GM23248 (cell line): Measurements from ENCODE around the gene OS9. TPM values are rescaled to one million over a fixed set of nuclear protein-coding genes. Genes with fewer than 3 reads are reported as not detected.

Experiments
- DNase-seq: peaks from one replicate; pipeline ENCODE4 v3.0.0-alpha.2; 2015
- H2AFZ ChIP-seq: fragments of 200-600 bp; sonication (generic); 2 replicates; pipeline ENCODE4 v1.6.1; 2016; ENCODE audit warnings: antibody characterized with exemption
- H3F3A ChIP-seq: fragments of 200-600 bp; sonication (generic); 2 replicates; pipeline ENCODE4 v1.6.1; 2016; ENCODE audit warnings: mild to moderate bottlenecking, antibody characterized with exemption, mixed run types; ENCODE audit not compliant: insufficient read depth
- H3K27ac ChIP-seq: fragments of 200-600 bp; sonication (generic); 2 replicates; pipeline ENCODE4 v1.5.1; 2016; ENCODE audit warnings: mild to moderate bottlenecking
- H3K27me3 ChIP-seq: fragments of 200-600 bp; sonication (generic); replicated peaks from 2 replicates; pipeline ENCODE4 v1.6.1; 2016; ENCODE audit warnings: mild to moderate bottlenecking; ENCODE audit not compliant: insufficient read depth
- H3K36me3 ChIP-seq: fragments of 200-600 bp; sonication (generic); 2 replicates; pipeline ENCODE4 v1.6.1; 2016; ENCODE audit warnings: low read depth, mild to moderate bottlenecking
- H3K4me1 ChIP-seq: fragments of 200-600 bp; sonication (generic); 2 replicates; pipeline ENCODE4 v1.6.1; 2016; ENCODE audit warnings: mild to moderate bottlenecking; ENCODE audit not compliant: insufficient read depth
- H3K4me2 ChIP-seq: fragments of 200-600 bp; sonication (generic); one replicate; pipeline ENCODE4 v1.6.1; 2016; ENCODE audit warnings: mild to moderate bottlenecking; ENCODE audit not compliant: unreplicated experiment
- H3K4me3 ChIP-seq: fragments of 200-600 bp; sonication (generic); 2 replicates; pipeline ENCODE4 v1.5.1; 2016; ENCODE audit warnings: mild to moderate bottlenecking
- H3K79me2 ChIP-seq: fragments of 200-600 bp; sonication (generic); 2 replicates; pipeline ENCODE4 v1.6.1; 2016; ENCODE audit warnings: mild to moderate bottlenecking; ENCODE audit not compliant: insufficient read depth
- H3K9ac ChIP-seq: fragments of 200-600 bp; sonication (generic); 2 replicates; pipeline ENCODE4 v1.6.1; 2016; ENCODE audit warnings: mild to moderate bottlenecking
- H3K9me2 ChIP-seq: fragments of 200-600 bp; sonication (generic); 2 replicates; pipeline ENCODE4 v1.6.1; 2016; ENCODE audit warnings: mixed run types, mild to moderate bottlenecking, moderate library complexity; ENCODE audit not compliant: insufficient read depth
- H3K9me3 ChIP-seq: fragments of 200-600 bp; sonication (generic); one replicate; pipeline ENCODE4 v1.6.1; 2017; ENCODE audit warnings: low read depth
- H4K20me1 ChIP-seq: fragments of 200-600 bp; sonication (generic); 2 replicates; pipeline ENCODE4 v1.6.0; 2016; ENCODE audit not compliant: insufficient read depth
- EZH2 ChIP-seq: fragments of 200-600 bp; sonication (generic); IDR thresholded peaks from 2 replicates; pipeline ENCODE4 v1.6.1; 2018; ENCODE audit warnings: antibody characterized with exemption, mild to moderate bottlenecking; ENCODE audit not compliant: insufficient read depth, poor library complexity, severe bottlenecking
- EZH2phosphoT487 ChIP-seq: fragments of 200-600 bp; sonication (generic); IDR thresholded peaks from 2 replicates; pipeline ENCODE4 v1.6.1; 2018; ENCODE audit warnings: antibody characterized with exemption, moderate library complexity, mild to moderate bottlenecking, low read depth; ENCODE audit not compliant: insufficient read depth
- WGBS, 2 experiments: methylation state at CpG; one replicate each; pipeline ENCODE4 v1.1.6; 2015 to 2017; ENCODE audit warnings: low lambda C conversion rate in 2 of 2, low coverage in 1 of 2; ENCODE audit errors: missing lambda C conversion rate in 2 of 2; 5-methylcytosine and 5-hydroxymethylcytosine counted together
- in situ Hi-C: fragments of 300-500 bp; cut with MboI; formaldehyde crosslinking; loops from 2 replicates; pipeline ENCODE4 v1.15.0; 2020
- polyA plus RNA-seq: library from polyadenylated mRNA; unstranded; fragments of >200 nt; fragmentation: Nextera tagmentation; extraction: Ambion mirVana; gene quantifications from 2 replicates; pipeline ENCODE4 v1.2.1, GENCODE V29; 2016
- total RNA-seq: library from RNA; depleted of rRNA; stranded (reverse); fragments of >200 nt; shearing (Covaris generic); gene quantifications from 2 replicates; pipeline ENCODE4 v1.2.3, GENCODE V29; 2014

The OS9 gene
- total and polyA plus RNA-seq, 2 experiments from 2014 or later = 186 to 329 TPM

DNA sequence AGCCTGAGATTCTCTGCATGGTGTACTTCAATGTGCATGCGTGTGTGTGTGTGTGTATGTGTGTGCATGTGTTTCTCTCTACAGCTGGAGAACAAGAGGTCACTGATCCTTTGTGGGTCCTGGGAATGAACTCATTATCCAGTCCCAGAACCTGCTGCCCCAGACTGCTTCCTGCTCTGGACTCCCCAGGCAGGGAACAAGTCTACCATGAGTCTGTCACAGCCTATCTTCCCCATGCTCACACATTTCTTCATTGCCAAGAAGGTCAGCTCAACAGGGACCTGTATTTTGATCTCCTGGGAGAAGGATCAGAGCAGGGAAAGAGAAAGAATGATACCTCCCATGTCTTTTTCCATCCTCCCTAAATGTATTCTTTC is 47.5 kb downstream of the OS9 start:
- Histone ChIP-seq H3K4me1 (peaks cover 5% of the 10 kb centered on the region; the same call in 1 of the 2 replicates), H3K4me2 (no peak overlapping the region), H3K9me2 (no peaks in the 10 kb centered on the region), H3K27ac (no peak overlapping the region), H4K20me1 (no peaks in the 10 kb centered on the region), H3K9me3 (no peaks in the 10 kb centered on the region), H3K27me3 (peaks cover 38% of the 10 kb centered on the region), H2AFZ (no peak overlapping the region), H3F3A (peaks cover 14% of the 10 kb centered on the region), H3K9ac (no peak overlapping the region), H3K79me2 (0 out of 2 replicates have a peak, but pooled peaks cover 7% of the 10 kb centered on the region), H3K4me3 (no peak overlapping the region), H3K36me3 (no peaks in the 10 kb centered on the region)
- 22 to 64% methylated on average over 1 of the region's 1 CpG for WGBS, 2 experiments
- in situ Hi-C loops = no loop called here
- no peak for TF ChIP-seq EZH2
- no peak for TF ChIP-seq EZH2phosphoT487
- no peak for DNase-seq

DNA sequence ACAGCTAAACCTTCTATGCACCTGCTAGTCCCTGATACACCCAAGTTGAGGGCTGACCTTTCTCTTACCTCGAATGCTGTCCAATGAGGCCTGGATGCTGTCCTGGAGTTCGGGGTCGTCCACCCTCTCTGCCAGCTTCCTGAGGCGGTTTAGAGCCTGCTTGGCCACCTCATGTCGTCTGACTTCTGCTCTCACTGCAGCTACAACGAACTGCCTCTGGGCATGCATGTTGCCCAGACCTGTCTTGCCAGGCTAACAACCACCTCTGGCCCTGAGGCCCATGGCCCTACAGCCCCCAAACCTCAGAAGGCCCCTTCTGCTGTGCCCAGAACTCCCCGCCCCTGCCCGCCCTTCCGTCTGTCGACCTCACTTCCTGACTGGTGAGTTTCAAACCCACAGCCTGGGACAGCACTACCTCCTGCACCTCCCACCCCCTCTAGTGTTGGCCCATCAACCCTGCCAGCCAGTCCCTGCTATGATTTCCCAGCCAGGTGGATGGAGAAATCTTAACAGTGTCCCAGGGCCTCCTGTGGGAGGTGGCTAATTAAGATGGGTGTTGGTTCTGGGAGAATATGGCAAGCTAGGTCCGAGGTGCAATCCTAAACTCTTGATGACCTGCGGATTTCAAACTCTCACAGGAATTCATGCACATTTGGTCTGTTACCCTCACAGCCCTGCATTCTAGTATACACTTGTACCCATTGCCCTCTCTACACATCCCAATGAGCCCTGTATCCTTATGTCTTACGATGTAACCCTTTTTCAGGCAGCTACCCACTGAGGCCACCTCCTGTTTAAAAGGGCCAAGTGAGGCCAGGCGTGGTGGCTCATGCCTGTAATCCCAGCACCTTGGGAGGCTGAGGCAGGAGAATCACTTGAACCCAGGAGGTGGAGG is 48.2 kb downstream of the OS9 start:
- DNase-seq = no peak
- peaks cover 5% of the 10 kb centered on the region; the same call in 1 of the 2 replicates for H3K4me1 ChIP-seq
- H3K4me3 ChIP-seq = no peak overlapping the region
- TF ChIP-seq EZH2phosphoT487 (no peak), EZH2 (no peak)
- no peaks in the 10 kb centered on the region for H4K20me1 ChIP-seq
- 41 to 42% methylated on average over 13 to 14 of the region's 14 CpGs for WGBS, 2 experiments
- no peaks in the 10 kb centered on the region for H3K9me2 ChIP-seq
- peaks cover 20% of the 10 kb centered on the region for H3F3A ChIP-seq
- H3K79me2 ChIP-seq = 0 out of 2 replicates have a peak, but pooled peaks cover 7% of the 10 kb centered on the region
- no peaks in the 10 kb centered on the region for H3K9me3 ChIP-seq
- no peak overlapping the region for H3K27ac ChIP-seq
- in situ Hi-C loops = no loop called here
- H3K36me3 ChIP-seq = peaks cover 2% of the 10 kb centered on the region; the same call in 1 of the 2 replicates
- no peak overlapping the region for H3K4me2 ChIP-seq
- no peak overlapping the region for H3K9ac ChIP-seq
- peaks cover 31% of the 10 kb centered on the region for H3K27me3 ChIP-seq
- H2AFZ ChIP-seq = no peak overlapping the region

DNA sequence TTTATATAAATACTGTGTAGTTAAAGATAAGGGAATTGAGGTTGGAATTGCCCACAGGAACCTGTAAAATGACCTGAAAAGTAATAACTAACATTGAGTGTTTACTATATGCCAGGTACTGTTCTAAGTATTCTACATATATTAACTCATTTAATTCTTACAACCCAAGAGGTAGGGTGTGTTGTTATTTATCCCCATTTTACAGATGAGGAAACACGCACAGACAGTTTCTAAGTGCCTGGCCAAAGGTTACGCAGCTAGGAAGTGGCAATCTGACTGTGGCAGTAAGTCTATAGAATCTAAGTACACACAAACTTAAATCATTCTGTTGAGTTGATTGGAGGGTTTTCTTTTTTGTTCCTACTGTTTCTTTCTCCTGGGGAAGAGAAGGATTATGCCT is 49.8 kb downstream of the OS9 start:
- peak overlapping the region; percentile 98; the same call in 1 of the 2 replicates for H3K9ac ChIP-seq
- H3K9me2 ChIP-seq = no peaks in the 10 kb centered on the region
- H3K4me1 ChIP-seq = peaks cover 5% of the 10 kb centered on the region; the same call in 1 of the 2 replicates
- in situ Hi-C loops = no loop called here
- H3K36me3 ChIP-seq = peaks cover 11% of the 10 kb centered on the region; the same call in 1 of the 2 replicates
- H3K4me2 ChIP-seq = peak overlapping the region; percentile 20
- H3K27ac ChIP-seq = peak overlapping the region; percentile 95; the same call in 1 of the 2 replicates
- no peaks in the 10 kb centered on the region for H4K20me1 ChIP-seq
- peaks cover 25% of the 10 kb centered on the region for H3F3A ChIP-seq
- WGBS, 2 experiments = 67 to 75% methylated on average over 2 of the region's 2 CpGs
- peaks cover 16% of the 10 kb centered on the region for H3K27me3 ChIP-seq
- H2AFZ ChIP-seq = peak overlapping the region; percentile 73; the same call in 1 of the 2 replicates
- no peaks in the 10 kb centered on the region for H3K9me3 ChIP-seq
- no peak overlapping the region for H3K4me3 ChIP-seq
- peaks cover 7% of the 10 kb centered on the region; the same call in 1 of the 2 replicates for H3K79me2 ChIP-seq
- no peak for DNase-seq
- TF ChIP-seq EZH2phosphoT487 = no peak
- TF ChIP-seq EZH2 = no peak

DNA sequence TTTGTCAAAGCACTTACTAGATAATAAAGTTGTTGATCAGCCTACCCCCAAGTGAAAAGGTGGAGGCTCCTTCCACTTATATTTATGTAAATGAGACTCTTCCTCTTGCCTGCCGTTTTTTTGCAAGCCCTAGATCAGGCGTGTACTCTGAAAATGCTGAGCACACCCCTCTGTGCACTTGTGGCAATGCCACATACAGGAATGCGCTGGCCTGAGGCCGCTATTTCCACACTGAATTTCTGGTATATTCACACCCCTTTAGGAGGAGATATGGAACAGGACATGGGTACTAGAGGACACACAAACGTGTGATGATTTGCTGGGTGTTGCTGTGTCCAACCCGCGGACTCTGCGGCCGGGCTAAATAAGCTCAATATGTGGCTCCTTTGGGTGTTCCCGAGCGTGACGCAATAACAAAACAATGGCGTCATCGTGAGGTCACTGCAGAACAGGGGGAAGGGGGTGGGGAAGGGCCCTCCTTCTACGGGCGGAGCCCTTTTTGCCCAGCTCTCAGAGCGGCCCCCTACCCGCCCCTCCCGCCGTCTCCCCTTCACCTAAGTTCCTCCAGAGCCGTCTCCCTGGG is 50.4 kb downstream of the OS9 start:
- Histone ChIP-seq H3K4me2 (peak overlapping the region; percentile 49), H3K79me2 (peaks cover 12% of the 10 kb centered on the region), H2AFZ (peak overlapping the region; percentile 73), H3K9ac (peak overlapping the region; percentile 98), H3K27ac (peak overlapping the region; percentile 95), H3K4me3 (peak overlapping the region; percentile 99), H3K4me1 (peaks cover 5% of the 10 kb centered on the region; the same call in 1 of the 2 replicates), H3K9me2 (no peaks in the 10 kb centered on the region), H3K36me3 (peaks cover 11% of the 10 kb centered on the region; the same call in 1 of the 2 replicates), H3K9me3 (no peaks in the 10 kb centered on the region), H4K20me1 (no peaks in the 10 kb centered on the region), H3K27me3 (peaks cover 12% of the 10 kb centered on the region), H3F3A (peaks cover 25% of the 10 kb centered on the region)
- WGBS, 2 experiments = 9 to 13% methylated on average over 17 to 21 of the region's 21 CpGs
- in situ Hi-C loops = no loop called here
- TF ChIP-seq EZH2 (no peak), EZH2phosphoT487 (no peak)
- DNase-seq = peak; percentile 83
